AG09309 (cell line): ENCODE results near the gene PATL2.
"Not testable (repeated sequence)": the region's sequence is repeated elsewhere in the genome, so short reads cannot be mapped to it uniquely, and the experiment has no call there.

Experiments used
- DNase-seq: peaks from one replicate; pipeline ENCODE4 v3.0.0-alpha.2; 2010; ENCODE audit warnings: low read depth
- H3K4me3 ChIP-seq: 2 replicates; pipeline ENCODE4 v1.5.1; 2011; ENCODE audit warnings: mild to moderate bottlenecking, low read depth, low read length, moderate library complexity; ENCODE audit not compliant: control insufficient read depth
- CTCF ChIP-seq: IDR thresholded peaks from 2 replicates; pipeline ENCODE4 v1.5.1; 2011; ENCODE audit warnings: mild to moderate bottlenecking, low read depth, low read length, inconsistent platforms; ENCODE audit not compliant: insufficient read depth, control insufficient read depth; ENCODE audit errors: missing control alignments

PATL2 gene

DNA sequence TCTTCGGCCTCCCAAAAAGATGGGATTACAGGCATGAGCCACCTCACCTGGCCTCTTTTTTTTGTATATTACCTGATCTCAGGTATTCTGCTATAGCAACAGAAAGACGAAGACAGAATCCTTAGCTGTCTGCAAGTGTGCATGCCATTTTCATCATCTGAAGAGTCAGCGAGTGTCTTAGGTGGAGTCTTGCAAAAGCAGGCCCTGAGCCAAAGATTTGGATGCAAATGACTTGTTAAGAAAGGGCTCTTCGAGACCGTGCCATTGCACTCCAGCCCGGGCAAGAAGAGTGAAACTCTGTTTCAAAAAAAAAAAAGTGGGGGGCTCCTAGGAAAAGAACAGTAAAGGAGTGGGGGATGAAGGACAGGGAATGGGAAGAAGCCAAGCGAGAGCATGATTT is 15.0 kb upstream of the PATL2 start:
- no peak for TF ChIP-seq CTCF
- no peak for DNase-seq
- H3K4me3 ChIP-seq: no peak overlapping the region

DNA sequence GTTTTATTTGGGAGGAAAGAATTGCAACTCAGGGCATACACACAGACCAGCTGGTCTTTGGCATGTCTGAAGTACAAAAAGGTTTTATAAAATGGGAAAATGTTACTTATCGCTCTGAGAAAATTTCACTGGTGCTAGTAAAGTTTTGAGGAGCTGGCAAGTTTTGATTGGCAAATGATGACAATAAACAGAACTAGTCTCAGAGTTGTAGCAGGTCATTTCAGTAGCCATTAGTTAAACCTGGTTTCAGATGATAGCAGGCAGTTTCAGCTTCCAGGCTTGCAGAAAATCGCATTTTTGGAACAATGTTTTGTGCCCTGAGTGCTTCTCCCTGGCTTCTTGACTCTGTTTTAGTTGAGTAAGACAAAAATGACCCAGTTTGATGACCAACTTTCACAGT is 10.9 kb upstream of the PATL2 start:
- H3K4me3 ChIP-seq: no peak overlapping the region
- no peak for TF ChIP-seq CTCF

GRCh38 chr15:44720460-44721176 is 9.5 kb upstream of the PATL2 start:
- no peak overlapping the region for H3K4me3 ChIP-seq
- no peak for TF ChIP-seq CTCF
- no peak for DNase-seq

More for the DNA sequence above, 10.9 kb upstream of the PATL2 start:
- DNase-seq: no peak

GRCh38 chr15:44720000-44720435 is 8.9 kb upstream of the PATL2 start:
- DNase-seq, H3K4me3 ChIP-seq: not testable (repeated sequence)

DNA sequence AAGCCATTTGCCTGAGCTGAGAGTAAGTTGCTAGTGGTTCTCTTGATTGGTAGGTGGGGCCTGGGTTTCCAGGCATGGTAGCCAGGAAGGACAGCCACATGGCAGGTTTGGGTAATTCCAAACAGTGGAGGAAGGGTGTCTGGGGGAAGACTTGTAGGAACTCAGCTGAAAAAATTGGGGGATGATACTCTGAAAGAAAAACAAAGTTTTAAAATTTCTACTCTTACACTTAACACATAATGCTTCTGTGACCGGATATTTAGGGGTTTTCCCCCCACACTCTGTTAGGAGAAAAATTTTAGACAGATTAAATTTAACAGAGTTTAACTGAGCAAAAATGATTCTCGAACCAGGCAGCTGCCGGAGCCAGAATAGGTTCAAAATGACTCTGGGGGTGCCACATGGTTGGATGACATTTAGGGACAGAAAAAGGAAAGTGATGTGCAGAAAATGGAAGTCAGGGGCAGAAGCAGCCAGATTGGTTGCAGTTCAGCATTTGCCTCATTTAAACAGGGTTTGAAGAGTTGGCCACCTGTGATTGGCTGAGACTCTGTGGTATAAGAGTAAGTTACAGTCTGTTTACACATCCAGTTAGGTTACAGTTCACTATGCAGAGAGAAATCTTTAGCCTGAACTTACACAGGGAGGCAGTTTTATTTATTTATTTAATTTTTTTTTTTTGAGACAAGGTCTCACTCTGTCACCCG is 8.3 kb upstream of the PATL2 start:
- H3K4me3 ChIP-seq: no peak overlapping the region
- TF ChIP-seq CTCF: no peak
- DNase-seq: no peak

- TF ChIP-seq CTCF: no peak
Observed at GRCh38 chr15:44718927-44719292, 7.8 kb upstream of the PATL2 start.

DNA sequence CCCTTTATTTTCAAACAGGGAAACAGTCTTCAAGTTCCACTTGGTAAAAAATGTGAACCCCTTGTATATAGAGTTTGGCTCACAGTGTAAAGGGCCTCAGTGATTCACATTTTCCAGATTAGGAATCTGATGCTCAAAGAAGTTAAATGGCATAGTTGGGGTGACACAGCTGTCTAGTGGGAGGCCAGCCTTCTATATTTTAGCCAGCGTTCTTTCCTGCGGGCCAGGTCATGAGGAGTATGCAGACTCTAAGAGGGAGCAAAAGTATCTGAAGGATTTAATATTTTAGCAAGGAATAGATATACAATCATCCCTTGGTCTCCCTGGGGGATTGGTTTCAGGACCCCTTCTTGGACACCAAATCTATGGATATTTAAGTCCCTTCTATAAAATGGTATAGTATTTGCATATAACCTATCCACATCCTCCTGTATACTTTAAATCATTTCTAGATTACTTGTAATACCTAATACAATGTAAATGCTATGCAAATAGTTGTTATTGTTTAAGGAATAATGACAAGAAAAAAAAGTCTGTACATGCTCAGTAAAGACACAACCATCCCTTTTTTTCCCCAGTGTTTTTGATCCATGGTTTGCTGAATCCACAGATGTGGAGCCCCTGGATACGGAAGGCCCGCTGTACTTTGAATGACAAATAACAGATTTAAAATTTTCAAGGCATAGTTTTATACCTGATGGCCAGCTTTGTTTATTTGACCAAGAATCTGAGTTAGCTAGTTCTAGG is 7.2 kb upstream of the PATL2 start:
- no peak overlapping the region for H3K4me3 ChIP-seq
- no peak for DNase-seq
- TF ChIP-seq CTCF: no peak

More at GRCh38 chr15:44718927-44719292, 7.8 kb upstream of the PATL2 start:
- H3K4me3 ChIP-seq: no peak overlapping the region
- DNase-seq: no peak
